AG08396 (cell line): ENCODE data around the gene MAMSTR.

ENCODE experiments used
- DNase-seq: peaks from one replicate; pipeline ENCODE4 v3.0.0; 2012; ENCODE audit warnings: low spot score, mixed read lengths

The MAMSTR gene

GRCh38 chr19:48746110-48746509 lies 26.6 kb upstream of the MAMSTR start:
- no peak for DNase-seq

- peak; percentile 85 for DNase-seq
Observed at GRCh38 chr19:48745208-48745995, 25.9 kb upstream of the MAMSTR start.

GRCh38 chr19:48742096-48742495 lies 22.6 kb upstream of the MAMSTR start:
- DNase-seq: no peak

- DNase-seq: no peak
Observed at GRCh38 chr19:48741129-48741999, 21.8 kb upstream of the MAMSTR start.

- DNase-seq: no peak
Observed at GRCh38 chr19:48740164-48740972, 20.8 kb upstream of the MAMSTR start, which contains the start of gene RASIP1. Gene RASIP1, minus strand, starts transcription at chr19:48740610. Its CDS starts 328 bp downstream, at chr19:48740282.

GRCh38 chr19:48739404-48740163 lies 20.1 kb upstream of the MAMSTR start:
- DNase-seq: no peak

GRCh38 chr19:48738557-48739403 lies 19.3 kb upstream of the MAMSTR start:
- DNase-seq: peak; percentile 94

- DNase-seq: no peak
Observed at GRCh38 chr19:48737360-48737998, 18.0 kb upstream of the MAMSTR start.

- DNase-seq: peak; percentile 48
Observed at GRCh38 chr19:48735031-48735615, 15.6 kb upstream of the MAMSTR start.

- DNase-seq: no peak
Observed at GRCh38 chr19:48734625-48735024, 15.1 kb upstream of the MAMSTR start.

GRCh38 chr19:48731452-48731851 lies 11.9 kb upstream of the MAMSTR start:
- no peak for DNase-seq

GRCh38 chr19:48728911-48729664 lies 9.6 kb upstream of the MAMSTR start:
- no peak for DNase-seq

- DNase-seq: no peak
Observed at GRCh38 chr19:48726556-48726955, 7.0 kb upstream of the MAMSTR start.

GRCh38 chr19:48724796-48725753 lies 5.5 kb upstream of the MAMSTR start:
- peak; percentile 85 for DNase-seq

GRCh38 chr19:48722196-48722708 lies 2.7 kb upstream of the MAMSTR start:
- no peak for DNase-seq

GRCh38 chr19:48720613-48721296 lies 1.2 kb upstream of the MAMSTR start:
- peak; percentile 99 for DNase-seq

- DNase-seq: no peak
Observed at GRCh38 chr19:48720251-48720612, 707 bp upstream of the MAMSTR start.
